HG03103 (cell line): ENCODE data around the gene SLC15A3.
"Not testable (repeated sequence)": the region's sequence is repeated elsewhere in the genome, so short reads cannot be mapped to it uniquely, and the experiment has no call there.

ENCODE experiments used
- ATAC-seq: cut with Tn5 transposase; IDR thresholded peaks from one replicate; pipeline ENCODE4 v1.9.1; 2021; ENCODE audit warnings: low read depth; ENCODE audit not compliant: unreplicated experiment

SLC15A3 gene

GRCh38 chr11:60977836-60978235, 25.9 kb upstream of the SLC15A3 start:
- no peak for ATAC-seq

GRCh38 chr11:60977224-60977623, 25.2 kb upstream of the SLC15A3 start:
- no peak for ATAC-seq

- no peak for ATAC-seq
Observed at GRCh38 chr11:60974726-60975125, 22.8 kb upstream of the SLC15A3 start.

- not testable (repeated sequence) for ATAC-seq
Observed at GRCh38 chr11:60974316-60974715, 22.3 kb upstream of the SLC15A3 start.

GRCh38 chr11:60973699-60974098, 21.7 kb upstream of the SLC15A3 start:
- ATAC-seq = no peak

GRCh38 chr11:60972182-60973030, 20.4 kb upstream of the SLC15A3 start:
- ATAC-seq = no peak

- ATAC-seq = no peak
Observed at GRCh38 chr11:60971520-60971919, 19.5 kb upstream of the SLC15A3 start, which contains the start of gene CD6. TSS of gene CD6 (plus strand) at chr11:60971680. CDS start at chr11:60971866, 186 bp downstream.

- no peak for ATAC-seq
Observed at GRCh38 chr11:60970890-60971289, 18.9 kb upstream of the SLC15A3 start.

GRCh38 chr11:60970369-60970774, 18.4 kb upstream of the SLC15A3 start:
- no peak for ATAC-seq

GRCh38 chr11:60968223-60968622, 16.2 kb upstream of the SLC15A3 start:
- ATAC-seq = no peak

- no peak for ATAC-seq
Observed at GRCh38 chr11:60966890-60967289, 14.9 kb upstream of the SLC15A3 start.

- ATAC-seq = no peak
Observed at GRCh38 chr11:60964801-60965200, 12.8 kb upstream of the SLC15A3 start.

- ATAC-seq = no peak
Observed at GRCh38 chr11:60960405-60960804, 8.4 kb upstream of the SLC15A3 start.

- ATAC-seq = no peak
Observed at GRCh38 chr11:60959431-60959830, 7.5 kb upstream of the SLC15A3 start.

GRCh38 chr11:60957188-60957587, 5.2 kb upstream of the SLC15A3 start:
- no peak for ATAC-seq

GRCh38 chr11:60955571-60955970, 3.6 kb upstream of the SLC15A3 start:
- no peak for ATAC-seq

- no peak for ATAC-seq
Observed at GRCh38 chr11:60954421-60954820, 2.4 kb upstream of the SLC15A3 start.

GRCh38 chr11:60953781-60954180, 1.8 kb upstream of the SLC15A3 start:
- ATAC-seq = no peak

GRCh38 chr11:60952742-60953170, 780 bp upstream of the SLC15A3 start:
- no peak for ATAC-seq

GRCh38 chr11:60951606-60951903, 421 bp downstream of the SLC15A3 start:
- ATAC-seq = no peak

GRCh38 chr11:60950933-60951605, 907 bp downstream of the SLC15A3 start:
- no peak for ATAC-seq

- no peak for ATAC-seq
Observed at GRCh38 chr11:60950024-60950423, 2.0 kb downstream of the SLC15A3 start.
